RCC 7860 (cell line): Measurements from ENCODE around the gene CXXC5.

ENCODE experiments used
- DNase-seq: peaks from one replicate; pipeline ENCODE4 v3.0.0-alpha.2; 2015; ENCODE audit warnings: low spot score
- FAIRE-seq: peaks from 2 replicates; lab custom pipeline; 2012; peaks lifted over from hg19 to GRCh38; lab: Jason Lieb, UNC

The CXXC5 gene

GRCh38 chr5:139664086-139664693 lies 16.0 kb downstream of the CXXC5 start:
- FAIRE-seq: no peak
- no peak for DNase-seq

- DNase-seq: no peak
- no peak for FAIRE-seq
Observed at GRCh38 chr5:139664727-139665351, 16.7 kb downstream of the CXXC5 start.

GRCh38 chr5:139665626-139666025 lies 17.5 kb downstream of the CXXC5 start:
- DNase-seq (no peak), FAIRE-seq (no peak)

GRCh38 chr5:139666551-139666950 lies 18.4 kb downstream of the CXXC5 start:
- no peak for FAIRE-seq
- DNase-seq: no peak

- no peak for FAIRE-seq
- peak; percentile 33 for DNase-seq
Observed at GRCh38 chr5:139667001-139667729, 19.0 kb downstream of the CXXC5 start.

GRCh38 chr5:139667730-139668063 lies 19.5 kb downstream of the CXXC5 start:
- DNase-seq: no peak
- FAIRE-seq: no peak

GRCh38 chr5:139668064-139668880 lies 20.1 kb downstream of the CXXC5 start:
- FAIRE-seq (no peak), DNase-seq (no peak)

GRCh38 chr5:139668924-139669661 lies 20.9 kb downstream of the CXXC5 start:
- DNase-seq (no peak), FAIRE-seq (no peak)

- FAIRE-seq (no peak), DNase-seq (no peak)
Observed at GRCh38 chr5:139669662-139670368, 21.7 kb downstream of the CXXC5 start.

- FAIRE-seq (no peak), DNase-seq (no peak)
Observed at GRCh38 chr5:139670369-139671095, 22.4 kb downstream of the CXXC5 start.

- DNase-seq: peak; percentile 50
- peak; percentile 24 for FAIRE-seq
Observed at GRCh38 chr5:139671096-139671841, 23.1 kb downstream of the CXXC5 start.

- DNase-seq (no peak), FAIRE-seq (no peak)
Observed at GRCh38 chr5:139675213-139675612, 27.1 kb downstream of the CXXC5 start.

GRCh38 chr5:139675825-139676224 lies 27.7 kb downstream of the CXXC5 start:
- FAIRE-seq (no peak), DNase-seq (no peak)

GRCh38 chr5:139676406-139676805 lies 28.3 kb downstream of the CXXC5 start:
- FAIRE-seq (no peak), DNase-seq (no peak)

- FAIRE-seq (no peak), DNase-seq (no peak)
Observed at GRCh38 chr5:139676951-139677735, 29.0 kb downstream of the CXXC5 start.

- no peak for FAIRE-seq
Observed at GRCh38 chr5:139677736-139678613, 29.8 kb downstream of the CXXC5 start.

More at GRCh38 chr5:139677736-139678613, 29.8 kb downstream of the CXXC5 start:
- DNase-seq: no peak
